ENCODE data around the gene MRPL36.

The MRPL36 gene

DNA sequence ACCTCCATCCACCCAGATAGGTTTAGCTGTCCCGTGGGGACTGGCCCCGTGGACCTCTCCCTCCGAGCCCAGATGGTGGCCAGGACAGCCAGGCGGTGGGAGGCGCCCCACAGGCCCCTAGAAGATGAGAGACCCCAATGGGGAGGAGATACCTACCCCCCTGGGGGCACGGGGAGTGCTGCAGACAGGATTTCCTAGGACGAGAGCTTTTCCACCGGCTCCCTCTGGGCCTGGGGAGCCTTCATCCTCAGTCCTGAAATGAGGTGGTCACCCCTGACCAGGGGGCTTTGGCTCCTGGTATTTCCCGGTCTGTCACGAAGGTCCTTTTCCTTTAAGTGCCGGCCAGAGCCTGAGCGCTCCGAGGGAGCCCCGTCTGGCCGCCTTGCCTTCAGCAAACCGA is 46.8 kb downstream of the MRPL36 start:
- H3K4me3 ChIP-seq (ENCODE audit: low read depth, low read length) = no peak overlapping the region
- TF ChIP-seq, protein P1, sequence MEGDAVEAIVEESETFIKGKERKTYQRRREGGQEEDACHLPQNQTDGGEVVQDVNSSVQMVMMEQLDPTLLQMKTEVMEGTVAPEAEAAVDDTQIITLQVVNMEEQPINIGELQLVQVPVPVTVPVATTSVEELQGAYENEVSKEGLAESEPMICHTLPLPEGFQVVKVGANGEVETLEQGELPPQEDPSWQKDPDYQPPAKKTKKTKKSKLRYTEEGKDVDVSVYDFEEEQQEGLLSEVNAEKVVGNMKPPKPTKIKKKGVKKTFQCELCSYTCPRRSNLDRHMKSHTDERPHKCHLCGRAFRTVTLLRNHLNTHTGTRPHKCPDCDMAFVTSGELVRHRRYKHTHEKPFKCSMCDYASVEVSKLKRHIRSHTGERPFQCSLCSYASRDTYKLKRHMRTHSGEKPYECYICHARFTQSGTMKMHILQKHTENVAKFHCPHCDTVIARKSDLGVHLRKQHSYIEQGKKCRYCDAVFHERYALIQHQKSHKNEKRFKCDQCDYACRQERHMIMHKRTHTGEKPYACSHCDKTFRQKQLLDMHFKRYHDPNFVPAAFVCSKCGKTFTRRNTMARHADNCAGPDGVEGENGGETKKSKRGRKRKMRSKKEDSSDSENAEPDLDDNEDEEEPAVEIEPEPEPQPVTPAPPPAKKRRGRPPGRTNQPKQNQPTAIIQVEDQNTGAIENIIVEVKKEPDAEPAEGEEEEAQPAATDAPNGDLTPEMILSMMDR (IDR thresholded peaks at IDR 0.05; ENCODE audit: control insufficient read depth, extremely low read depth, insufficient read depth) = no peak
- no peak for DNase-seq (ENCODE audit: low read depth)

DNA sequence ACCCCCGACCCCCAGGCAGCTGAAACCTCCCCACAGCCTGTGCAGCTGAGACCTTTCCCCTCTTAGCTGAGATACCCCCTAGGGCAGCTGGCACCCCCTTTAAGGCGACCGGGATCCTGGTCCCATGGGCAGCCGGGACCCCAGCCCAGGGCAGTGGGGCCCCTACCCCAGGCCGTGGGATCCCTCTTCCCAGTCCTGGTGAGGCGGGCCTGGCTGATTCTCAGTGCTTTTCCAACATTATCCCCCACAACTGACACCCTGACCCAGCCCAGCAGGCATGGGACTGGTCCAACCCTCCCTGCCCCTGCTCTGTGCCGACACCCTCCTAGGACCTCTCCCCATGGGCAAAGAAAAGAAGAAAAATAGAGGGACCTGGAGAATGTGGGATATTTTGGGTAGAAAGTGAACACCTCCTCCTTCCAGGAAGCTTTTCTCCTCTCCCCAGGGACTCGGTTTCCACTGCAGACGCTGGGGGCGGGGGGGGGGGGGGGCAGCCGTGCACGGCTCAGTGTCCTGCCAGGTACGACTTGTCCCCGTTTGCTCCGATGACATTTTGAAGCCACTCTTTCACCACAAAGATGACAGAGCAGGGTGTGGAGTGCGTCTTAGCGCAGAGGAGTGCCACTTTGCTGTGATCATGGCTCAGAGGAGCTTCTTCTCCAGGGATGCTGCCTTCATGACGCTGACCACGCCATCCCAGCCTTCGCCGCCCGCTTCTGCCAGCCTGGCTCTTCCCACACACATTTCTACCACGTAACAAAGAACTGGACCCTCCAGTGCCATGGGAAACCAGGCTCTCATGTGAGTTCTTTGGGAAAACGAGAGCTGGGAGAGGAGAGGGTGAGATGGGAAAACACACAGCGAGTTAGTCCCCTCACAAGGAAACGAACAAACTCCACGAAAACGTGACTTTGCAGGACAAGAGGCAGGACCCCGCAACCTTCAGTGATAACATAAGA is 47.5 kb downstream of the MRPL36 start:
- no peak for DNase-seq (ENCODE audit: low read depth)
- TF ChIP-seq, protein P1 (IDR thresholded peaks at IDR 0.05; ENCODE audit: control insufficient read depth, extremely low read depth, insufficient read depth) = no peak
- H3K4me3 ChIP-seq (ENCODE audit: low read depth, low read length) = no peak overlapping the region

DNA sequence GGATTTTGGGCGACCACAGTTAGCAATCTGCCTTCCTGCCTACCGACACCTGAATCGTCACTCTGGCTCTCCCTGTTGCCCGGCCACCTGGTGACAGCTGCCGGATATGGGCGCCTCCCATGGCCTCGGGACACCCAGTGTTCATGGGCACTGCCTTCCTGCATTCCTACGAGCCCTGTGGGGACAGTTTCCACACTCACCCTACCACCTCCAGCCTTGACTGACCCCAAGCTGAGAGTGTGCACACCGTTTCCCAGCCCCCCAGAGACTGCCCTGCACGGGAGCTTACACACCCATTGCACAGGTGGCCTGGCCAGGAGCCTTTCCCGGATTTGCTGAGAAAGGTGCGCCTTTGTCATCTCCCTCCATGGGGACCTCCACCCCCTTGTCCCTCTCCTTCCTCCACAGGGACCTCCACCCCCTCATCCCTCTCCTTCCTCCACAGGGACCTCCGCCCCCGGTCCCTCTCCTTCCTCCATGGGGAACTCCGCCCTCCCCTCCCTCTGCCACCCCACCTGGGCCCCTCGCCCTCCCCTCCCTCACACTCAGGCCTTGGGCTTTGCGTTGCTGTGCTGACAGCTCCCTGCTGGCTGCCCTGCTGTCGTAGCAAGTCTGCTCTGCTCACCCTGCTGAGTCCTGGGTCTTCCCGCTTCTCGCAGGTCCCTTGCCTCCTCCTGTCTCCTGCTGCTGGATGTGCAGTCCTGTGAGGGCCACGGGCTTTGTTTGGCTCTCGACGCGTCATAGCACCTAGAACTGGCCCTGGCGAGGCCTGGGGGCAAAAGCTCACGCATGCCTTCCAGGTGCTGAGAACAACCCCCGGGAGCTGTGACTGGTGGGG is 48.4 kb downstream of the MRPL36 start:
- no peak for DNase-seq (ENCODE audit: low read depth)
- H3K4me3 ChIP-seq (ENCODE audit: low read depth, low read length) = no peak overlapping the region
- TF ChIP-seq, protein P1 (IDR thresholded peaks at IDR 0.05; ENCODE audit: control insufficient read depth, extremely low read depth, insufficient read depth) = no peak

DNA sequence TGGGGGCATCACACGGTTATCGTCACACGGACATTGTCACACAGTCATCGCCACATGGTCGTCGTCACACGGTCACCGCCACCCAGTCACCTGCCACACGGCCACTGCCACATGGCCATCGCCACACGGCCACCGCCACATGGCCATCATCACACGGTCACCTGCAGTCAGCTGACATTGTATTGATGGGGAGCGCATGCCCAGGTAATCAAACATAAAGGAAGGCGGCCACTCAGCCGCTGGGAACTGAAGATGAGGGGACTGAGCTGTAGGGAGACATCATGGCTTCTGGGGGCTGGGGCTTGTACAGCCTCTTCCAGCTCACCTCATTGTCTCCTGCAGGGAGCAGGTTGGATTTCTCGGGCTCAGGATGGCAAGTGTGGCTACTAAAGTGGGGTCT is 49.2 kb downstream of the MRPL36 start:
- DNase-seq (ENCODE audit: low read depth) = no peak
- no peak overlapping the region for H3K4me3 ChIP-seq (ENCODE audit: low read depth, low read length)
- TF ChIP-seq, protein P1 (IDR thresholded peaks at IDR 0.05; ENCODE audit: control insufficient read depth, extremely low read depth, insufficient read depth) = no peak

DNA sequence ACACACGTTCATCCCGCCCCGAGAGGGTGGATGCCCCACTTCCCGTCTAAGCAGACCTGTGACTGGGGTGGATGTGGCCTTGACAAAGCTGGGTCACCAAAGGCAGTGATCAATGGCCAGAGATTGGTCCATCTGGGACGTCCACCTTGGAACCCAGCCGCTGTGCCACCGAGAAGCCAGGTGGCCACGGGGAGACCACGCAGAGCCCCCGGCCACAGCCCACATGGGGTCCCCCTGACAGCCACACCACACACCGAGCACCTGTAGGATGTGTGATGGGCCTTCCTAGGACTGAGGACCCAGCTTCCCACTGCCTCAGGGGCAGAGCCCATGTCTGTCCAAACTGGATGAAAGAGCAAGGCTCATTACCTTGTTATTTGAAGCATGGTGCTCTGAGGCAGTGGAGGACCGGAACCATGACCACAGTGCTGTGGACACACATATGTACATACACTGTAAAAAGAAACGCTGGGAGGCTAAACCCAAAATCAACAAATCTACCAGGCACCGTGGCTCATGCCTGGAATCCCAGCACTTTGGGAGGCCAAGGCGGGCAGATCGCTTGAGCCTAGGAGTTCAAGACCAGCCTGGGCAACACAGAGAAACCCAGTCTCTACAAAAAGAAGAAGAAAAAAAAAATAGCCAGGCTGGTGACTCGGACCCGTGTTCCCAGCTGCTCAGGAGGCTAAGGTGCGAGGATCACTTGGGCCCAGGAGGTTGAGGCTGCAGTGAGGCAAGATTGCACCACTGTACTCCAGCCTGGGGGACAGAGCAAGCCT is 50.1 kb downstream of the MRPL36 start:
- no peak for DNase-seq (ENCODE audit: low read depth)
- no peak overlapping the region for H3K4me3 ChIP-seq (ENCODE audit: low read depth, low read length)
- TF ChIP-seq, protein P1 (IDR thresholded peaks at IDR 0.05; ENCODE audit: control insufficient read depth, extremely low read depth, insufficient read depth) = no peak

DNA sequence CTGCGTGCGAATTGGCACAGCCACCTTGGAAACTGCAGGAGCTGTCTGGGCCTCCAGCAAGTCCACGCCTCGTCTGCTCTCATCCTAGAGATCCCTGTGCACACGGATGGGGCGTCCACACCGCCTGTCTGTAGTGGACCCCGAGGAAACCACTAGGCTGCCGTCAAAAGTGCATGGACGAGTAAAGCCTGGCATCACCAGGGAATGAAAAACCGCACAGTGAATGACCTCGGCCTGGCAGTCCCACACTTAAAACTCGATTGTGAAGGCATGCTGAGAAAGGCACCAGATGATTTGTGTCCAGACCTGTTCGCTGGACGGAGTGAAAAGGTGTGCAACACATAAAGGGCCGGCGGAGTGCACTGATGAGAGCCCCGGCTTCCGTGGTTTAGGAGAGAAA is 50.8 kb downstream of the MRPL36 start:
- TF ChIP-seq, protein P1 (IDR thresholded peaks at IDR 0.05; ENCODE audit: control insufficient read depth, extremely low read depth, insufficient read depth) = no peak
- H3K4me3 ChIP-seq (ENCODE audit: low read depth, low read length) = no peak overlapping the region
- no peak for DNase-seq (ENCODE audit: low read depth)
